Liver (tissue), 9 donors: Measurements from ENCODE around the gene PLCL1. TPM values are rescaled to one million over a fixed set of nuclear protein-coding genes. Genes with fewer than 3 reads are reported as not detected.

Experiments
- DNase-seq: peaks from one replicate; pipeline ENCODE4 v3.0.0-alpha.2; 2017; ENCODE audit warnings: low spot score
- H3K27ac ChIP-seq, 2 donors: one replicate each; pipeline ENCODE4 v1.7.0; 2013; ENCODE audit warnings: inconsistent platforms in 2 of 2, low read length in 2 of 2, control low read depth in 1 of 2, low read depth in 1 of 2, mild to moderate bottlenecking in 1 of 2
- H3K27me3 ChIP-seq, 4 donors: one replicate each; pipeline versions ENCODE4 v1.6.1 to v1.7.0; 2013; ENCODE audit warnings: low read length in 3 of 4, inconsistent platforms in 1 of 4, mild to moderate bottlenecking in 1 of 4, moderate library complexity in 1 of 4; ENCODE audit not compliant: control insufficient read depth in 4 of 4, insufficient read depth in 4 of 4
- H3K36me3 ChIP-seq, 4 donors: one replicate each; pipeline versions ENCODE4 v1.6.1 to v1.7.0; 2013; ENCODE audit warnings: low read length in 3 of 4, mild to moderate bottlenecking in 3 of 4, low read depth in 1 of 4, moderate library complexity in 1 of 4; ENCODE audit not compliant: control insufficient read depth in 4 of 4, insufficient read depth in 3 of 4
- H3K4me1 ChIP-seq, 4 donors: one replicate each; pipeline versions ENCODE4 v1.6.1 to v1.7.0; 2013; ENCODE audit warnings: low read length in 3 of 4, mild to moderate bottlenecking in 3 of 4, moderate library complexity in 1 of 4; ENCODE audit not compliant: control insufficient read depth in 4 of 4, insufficient read depth in 4 of 4
- H3K4me3 ChIP-seq, 3 donors: one replicate each; pipeline versions ENCODE4 v1.6.1 to v1.7.0; 2013; ENCODE audit warnings: low read length in 3 of 3, control low read depth in 1 of 3, low read depth in 1 of 3, mild to moderate bottlenecking in 1 of 3
- H3K9ac ChIP-seq, 2 donors: one replicate each; pipeline ENCODE4 v1.7.0; 2013; ENCODE audit warnings: low read length in 2 of 2, mild to moderate bottlenecking in 2 of 2, moderate library complexity in 2 of 2, control low read depth in 1 of 2, low read depth in 1 of 2
- H3K9me3 ChIP-seq, 4 donors: one replicate each; pipeline versions ENCODE4 v1.6.1 to v1.7.0; 2013; ENCODE audit warnings: low read length in 3 of 4; ENCODE audit not compliant: control insufficient read depth in 4 of 4
- ATF3 ChIP-seq: IDR thresholded peaks from 2 replicates; pipeline ENCODE4 v1.6.1; 2016; ENCODE audit warnings: antibody characterized with exemption
- CTCF ChIP-seq: fragments of 150-350 bp; IDR thresholded peaks from 2 replicates; pipeline ENCODE4 v1.5.1; 2017; ENCODE audit warnings: improper control_type of control experiment, low read depth, low read length; ENCODE audit not compliant: missing input control
- EGR1 ChIP-seq, 2 donors: IDR thresholded peaks; 2 replicates each; pipeline ENCODE4 v1.6.1; 2016 to 2018; ENCODE audit warnings: antibody characterized with exemption in 2 of 2, low read depth in 2 of 2
- FOXA2 ChIP-seq: IDR thresholded peaks from 2 replicates; pipeline ENCODE4 v1.6.1; 2016; ENCODE audit warnings: antibody characterized with exemption
- GABPA ChIP-seq, 2 donors: IDR thresholded peaks in 1 of 2; conservative IDR thresholded peaks in 1 of 2; 2 replicates each; pipeline ENCODE4 v1.6.1; 2016; ENCODE audit warnings: antibody characterized with exemption in 2 of 2, mild to moderate bottlenecking in 1 of 2, moderate library complexity in 1 of 2
- HNF4A ChIP-seq, 2 donors: conservative IDR thresholded peaks; 2 replicates each; pipeline ENCODE4 v1.6.1; 2016; ENCODE audit warnings: antibody characterized with exemption in 2 of 2, mild to moderate bottlenecking in 2 of 2
- HNF4G ChIP-seq: IDR thresholded peaks from 2 replicates; pipeline ENCODE4 v1.6.1; 2016; ENCODE audit warnings: antibody characterized with exemption
- JUND ChIP-seq, 2 donors: IDR thresholded peaks; 2 replicates each; pipeline ENCODE4 v1.6.1; 2016; ENCODE audit warnings: antibody characterized with exemption in 2 of 2
- MAX ChIP-seq: IDR thresholded peaks from 2 replicates; pipeline ENCODE4 v1.6.1; 2016; ENCODE audit warnings: antibody characterized with exemption
- NR2F2 ChIP-seq: IDR thresholded peaks from 2 replicates; pipeline ENCODE4 v1.6.1; 2016; ENCODE audit warnings: antibody characterized with exemption
- REST ChIP-seq: IDR thresholded peaks from 2 replicates; pipeline ENCODE4 v1.6.1; 2016; ENCODE audit warnings: antibody characterized with exemption, mild to moderate bottlenecking
- RXRA ChIP-seq, 2 donors: IDR thresholded peaks; 2 replicates each; pipeline ENCODE4 v1.6.1; 2017 to 2018; ENCODE audit warnings: antibody characterized with exemption in 2 of 2, mild to moderate bottlenecking in 1 of 2
- SP1 ChIP-seq: IDR thresholded peaks from 2 replicates; pipeline ENCODE4 v1.6.1; 2018; ENCODE audit warnings: antibody characterized with exemption, mild to moderate bottlenecking
- TAF1 ChIP-seq: conservative IDR thresholded peaks from 2 replicates; pipeline ENCODE4 v1.6.1; 2016; ENCODE audit warnings: antibody characterized with exemption, mild to moderate bottlenecking
- ZBTB33 ChIP-seq: IDR thresholded peaks from 2 replicates; pipeline ENCODE4 v1.6.1; 2016; ENCODE audit warnings: antibody characterized with exemption
- WGBS: extraction: QIAGEN DNeasy Blood & Tissue Kit; methylation state at CpG from one replicate; pipeline ENCODE4 v1.1.7; 2013; 5-methylcytosine and 5-hydroxymethylcytosine counted together
- polyA plus RNA-seq, 2 donors: library from polyadenylated mRNA; stranded (reverse) in 1 of 2; unstranded in 1 of 2; fragments of 200-250 nt in 1 of 2; fragments of >200 nt in 1 of 2; fragmentation: Nextera tagmentation in 1 of 2; extraction: Ambion mirVana in 1 of 2; gene quantifications; one replicate each; pipeline versions ENCODE4 v1.2.1 to v1.2.3, GENCODE V29; 2013 to 2015
- total RNA-seq, 2 donors: library from RNA; depleted of rRNA; stranded (reverse); fragments of >200 nt; gene quantifications; one replicate each; pipeline ENCODE4 v1.2.3, GENCODE V29; 2014
- donor health status: healthy.
- donor health status: healthy.
- donor health status: healthy.
- donor health status: healthy.
- donor health status: healthy.

Gene PLCL1
- total and polyA plus RNA-seq, 4 donors, result 0.08 to 0.59 (median 0.31) TPM

- no peak for DNase-seq
- Histone ChIP-seq H3K27me3 (no peaks in the 10 kb centered on the region), H3K4me1 (no peaks in the 10 kb centered on the region), H3K27ac (no peak overlapping the region), H3K9me3 (peaks cover 0 to 4% (median 0%) of the 10 kb centered on the region in 4 donors), H3K9ac (no peak overlapping the region), H3K36me3 (no peaks in the 10 kb centered on the region), H3K4me3 (no peak overlapping the region)
- TF ChIP-seq JUND (IDR thresholded peaks at IDR 0.05) (no peak), HNF4G (no peak), TAF1 (no peak)
Measured at GRCh38 chr2:198045227-198045626, 240.8 kb downstream of the PLCL1 start.

- H3K27ac ChIP-seq, result no peak overlapping the region
- H3K27me3 ChIP-seq, result no peaks in the 10 kb centered on the region
- DNase-seq, result no peak
- no peaks in the 10 kb centered on the region for H3K4me1 ChIP-seq
- no peak for TF ChIP-seq REST
- no peak for TF ChIP-seq EGR1 (IDR thresholded peaks at IDR 0.05; ENCODE audit: low read depth in 2 of 2)
- TF ChIP-seq ATF3, result no peak
- no peak for TF ChIP-seq FOXA2
- TF ChIP-seq TAF1, result no peak
- no peak for TF ChIP-seq HNF4G
- no peak for TF ChIP-seq ZBTB33
- no peak for TF ChIP-seq HNF4A (conservative IDR thresholded peaks at IDR 0.05)
- no peak for TF ChIP-seq JUND (IDR thresholded peaks at IDR 0.05)
- TF ChIP-seq RXRA (IDR thresholded peaks at IDR 0.05), result no peak
- TF ChIP-seq GABPA (IDR thresholded peaks at IDR 0.05 in 1 of 2, conservative IDR thresholded peaks at IDR 0.05 in 1 of 2), result no peak
- TF ChIP-seq MAX, result no peak
- no peak for TF ChIP-seq SP1
- 67% methylated on average over 2 of the region's 2 CpGs for WGBS
- no peaks in the 10 kb centered on the region for H3K9me3 ChIP-seq
- H3K4me3 ChIP-seq, result no peak overlapping the region
- H3K9ac ChIP-seq, result no peak overlapping the region
- no peaks in the 10 kb centered on the region for H3K36me3 ChIP-seq
Measured at GRCh38 chr2:198052741-198053140, 248.3 kb downstream of the PLCL1 start.

GRCh38 chr2:198053148-198053547 lies 248.8 kb downstream of the PLCL1 start:
- Histone ChIP-seq H3K4me3 (no peak overlapping the region), H3K27me3 (no peaks in the 10 kb centered on the region), H3K9ac (no peak overlapping the region), H3K9me3 (no peaks in the 10 kb centered on the region), H3K27ac (no peak overlapping the region), H3K4me1 (no peaks in the 10 kb centered on the region), H3K36me3 (no peaks in the 10 kb centered on the region)
- TF ChIP-seq CTCF (no peak), ATF3 (no peak), NR2F2 (no peak), HNF4G (no peak), TAF1 (no peak), JUND (IDR thresholded peaks at IDR 0.05) (no peak)
- no peak for DNase-seq
- WGBS, result 90% methylated on average over 1 of the region's 1 CpG
